ENCODE results near the gene SKOR1.

DNA sequence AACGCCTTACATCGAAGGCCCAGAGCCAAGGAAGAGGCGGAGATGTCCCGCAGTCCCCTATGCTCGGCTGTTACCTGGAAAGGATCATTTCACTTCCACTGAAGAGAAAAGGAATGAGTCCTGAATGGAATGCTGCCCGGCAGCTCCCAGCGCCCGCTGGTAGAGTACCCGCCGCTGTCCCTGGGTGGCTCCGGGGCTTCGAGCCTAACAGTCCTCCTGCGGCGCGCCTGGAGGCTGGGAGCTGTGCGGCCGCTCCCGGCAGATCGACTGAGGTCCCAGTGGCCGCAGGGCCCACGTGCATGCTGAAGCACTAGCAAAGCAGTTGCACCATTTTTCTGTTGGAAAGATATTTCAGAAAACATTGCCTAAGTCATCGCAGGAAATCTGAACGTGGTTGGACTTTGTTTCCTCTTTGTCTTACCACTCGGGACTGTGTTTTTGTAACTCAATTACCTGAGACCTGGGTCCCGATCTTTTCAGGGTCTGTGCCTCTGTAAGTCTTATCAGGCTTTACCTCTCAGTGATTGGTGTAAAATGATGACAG, 13.6 kb downstream of the SKOR1 start:
- no peak for TF ChIP-seq SP1 (CRISPR knock-in tag; conservative IDR thresholded peaks at IDR 0.05)
- no peak for TF ChIP-seq JUN (CRISPR knock-in tag; IDR thresholded peaks at IDR 0.05)
- TF ChIP-seq, protein P1, sequence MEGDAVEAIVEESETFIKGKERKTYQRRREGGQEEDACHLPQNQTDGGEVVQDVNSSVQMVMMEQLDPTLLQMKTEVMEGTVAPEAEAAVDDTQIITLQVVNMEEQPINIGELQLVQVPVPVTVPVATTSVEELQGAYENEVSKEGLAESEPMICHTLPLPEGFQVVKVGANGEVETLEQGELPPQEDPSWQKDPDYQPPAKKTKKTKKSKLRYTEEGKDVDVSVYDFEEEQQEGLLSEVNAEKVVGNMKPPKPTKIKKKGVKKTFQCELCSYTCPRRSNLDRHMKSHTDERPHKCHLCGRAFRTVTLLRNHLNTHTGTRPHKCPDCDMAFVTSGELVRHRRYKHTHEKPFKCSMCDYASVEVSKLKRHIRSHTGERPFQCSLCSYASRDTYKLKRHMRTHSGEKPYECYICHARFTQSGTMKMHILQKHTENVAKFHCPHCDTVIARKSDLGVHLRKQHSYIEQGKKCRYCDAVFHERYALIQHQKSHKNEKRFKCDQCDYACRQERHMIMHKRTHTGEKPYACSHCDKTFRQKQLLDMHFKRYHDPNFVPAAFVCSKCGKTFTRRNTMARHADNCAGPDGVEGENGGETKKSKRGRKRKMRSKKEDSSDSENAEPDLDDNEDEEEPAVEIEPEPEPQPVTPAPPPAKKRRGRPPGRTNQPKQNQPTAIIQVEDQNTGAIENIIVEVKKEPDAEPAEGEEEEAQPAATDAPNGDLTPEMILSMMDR (IDR thresholded peaks at IDR 0.05), result no peak
- TF ChIP-seq ZNF263 (CRISPR knock-in tag; IDR thresholded peaks at IDR 0.05; ENCODE audit: low read depth), result no peak
- TF ChIP-seq CREB1 (CRISPR knock-in tag; IDR thresholded peaks at IDR 0.05), result no peak
- no peak for TF ChIP-seq GTF2I (CRISPR knock-in tag; conservative IDR thresholded peaks at IDR 0.05)

All from WTC11 (cell line).